ENCODE data around the gene HORMAD2.

DNA sequence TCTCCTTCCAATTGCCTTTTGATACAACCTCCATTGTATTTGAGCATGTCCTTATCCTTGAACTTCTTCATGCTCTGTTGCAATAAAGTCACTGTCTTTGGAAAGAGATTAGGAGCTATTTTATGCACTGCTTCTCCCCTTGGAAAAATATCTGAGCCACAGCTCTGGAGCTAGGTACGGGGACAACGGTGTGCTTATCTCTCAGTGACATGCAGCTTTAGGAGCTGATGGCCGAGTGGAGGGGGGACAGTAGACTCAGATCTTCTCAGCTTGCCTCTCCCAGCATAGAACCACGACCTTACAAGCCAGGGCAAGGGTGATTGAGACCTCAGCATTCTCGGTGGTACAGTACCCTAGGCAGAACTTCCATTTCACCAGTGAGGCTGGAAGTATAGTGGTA lies 64.1 kb downstream of the HORMAD2 start:
- TF ChIP-seq CTCF (IDR thresholded peaks at IDR 0.05) (no peak), POLR2AphosphoS5 (IDR thresholded peaks at IDR 0.05) (no peak)
